ENCODE data around the gene KISS1.
"Not testable (repeated sequence)": the region's sequence is repeated elsewhere in the genome, so short reads cannot be mapped to it uniquely, and the experiment has no call there.

- TF ChIP-seq CTCF, POLR2A (IDR thresholded peaks at IDR 0.05): not testable (repeated sequence)
Measured at GRCh38 chr1:204238520-204238919, 42.2 kb upstream of the KISS1 start.

Measured in stomach (tissue), 4 donors.